BJ (cell line): ENCODE data around the gene RNF11. TPM values are rescaled to one million over a fixed set of nuclear protein-coding genes. Genes with fewer than 3 reads are reported as not detected.

ENCODE experiments used
- CTCF ChIA-PET: fragments of 350-600 bp; formaldehyde crosslinking; extraction: SDS; loops from one replicate; lab custom pipeline; 2021; ENCODE audit warnings: antibody characterized with exemption, inconsistent platforms; lab: Yijun Ruan, JAX
- POLR2A ChIA-PET: fragments of 300-600 bp; sonication (Branson Sonifier 250); formaldehyde crosslinking; extraction: SDS; loops from one replicate; lab custom pipeline; 2021; ENCODE audit warnings: antibody characterized with exemption; lab: Charles Lee
- DNase-seq: peaks from one replicate; pipeline ENCODE4 v3.0.0-alpha.2; 2011; ENCODE audit warnings: low read depth
- H3K27me3 ChIP-seq: 2 replicates; pipeline ENCODE4 v1.6.0; 2011; ENCODE audit warnings: low read length; ENCODE audit not compliant: control insufficient read depth, insufficient read depth
- H3K36me3 ChIP-seq: 2 replicates; pipeline ENCODE4 v1.5.1; 2011; ENCODE audit warnings: low read length; ENCODE audit not compliant: control insufficient read depth, insufficient read depth
- H3K4me3 ChIP-seq: 2 replicates; pipeline ENCODE4 v1.5.1; 2011; ENCODE audit warnings: low read depth, mild to moderate bottlenecking, control low read depth, low read length
- CTCF ChIP-seq: IDR thresholded peaks from 2 replicates; pipeline ENCODE4 v1.5.1; 2011; ENCODE audit warnings: low read depth, mild to moderate bottlenecking, control low read depth, inconsistent platforms, low read length, moderate library complexity; ENCODE audit not compliant: insufficient read depth
- polyA plus RNA-seq: library from polyadenylated mRNA; depleted of rRNA; stranded (reverse); fragments of >200 nt; gene quantifications from 2 replicates; pipeline ENCODE4 v1.2.3, GENCODE V29; 2011

The RNF11 gene
- polyA plus RNA-seq, 1 experiment = 81.5 TPM

- DNase-seq = no peak
These were observed 36.8 kb downstream of the RNF11 start for GRCh38 chr1:51272916-51273315.

GRCh38 chr1:51274676-51275075 lies 38.6 kb downstream of the RNF11 start:
- ChIA-PET CTCF (no interaction called here), POLR2A (no interaction called here)
- TF ChIP-seq CTCF = no peak
- DNase-seq = no peak
- Histone ChIP-seq H3K36me3 (peaks cover 1% of the 10 kb centered on the region; the same call in 1 of the 2 replicates), H3K4me3 (no peak overlapping the region), H3K27me3 (no peaks in the 10 kb centered on the region)

More at GRCh38 chr1:51272916-51273315, 36.8 kb downstream of the RNF11 start:
- peaks cover 1% of the 10 kb centered on the region; the same call in 1 of the 2 replicates for H3K36me3 ChIP-seq
- ChIA-PET CTCF (no interaction called here), POLR2A (no interaction called here)
- H3K4me3 ChIP-seq = no peak overlapping the region
- TF ChIP-seq CTCF = no peak
- no peaks in the 10 kb centered on the region for H3K27me3 ChIP-seq

- no peaks in the 10 kb centered on the region for H3K27me3 ChIP-seq
- no peak for TF ChIP-seq CTCF
- CTCF ChIA-PET = interaction anchor here (0.7 to 3.3 kb wide), 3 partner anchors 14 to 40 kb away, joined by 3 to 13 read pairs (median 3); partner anchors contain the start of gene RNF11
- no peak for DNase-seq
- peaks cover 1% of the 10 kb centered on the region; the same call in 1 of the 2 replicates for H3K36me3 ChIP-seq
- H3K4me3 ChIP-seq = no peak overlapping the region
- POLR2A ChIA-PET = no interaction called here
These were observed 40.2 kb downstream of the RNF11 start for GRCh38 chr1:51276286-51276685.

- no peak for TF ChIP-seq CTCF
- no peak for DNase-seq
- Histone ChIP-seq H3K36me3 (no peaks in the 10 kb centered on the region; the same call in 1 of the 2 replicates), H3K4me3 (no peak overlapping the region), H3K27me3 (no peaks in the 10 kb centered on the region)
- POLR2A ChIA-PET = no interaction called here
- CTCF ChIA-PET = interaction anchor here (0.6 to 2.5 kb wide), 2 partner anchors 16 to 49 kb away, joined by 3 to 13 read pairs; no protein-coding TSS in a partner anchor
These were observed 44.4 kb downstream of the RNF11 start for GRCh38 chr1:51280321-51280978.

- CTCF ChIA-PET = no interaction called here
- no peak for DNase-seq
- TF ChIP-seq CTCF = no peak
- H3K27me3 ChIP-seq = no peaks in the 10 kb centered on the region
- no peaks in the 10 kb centered on the region for H3K36me3 ChIP-seq
- H3K4me3 ChIP-seq = no peak overlapping the region
- POLR2A ChIA-PET = no interaction called here
These were observed 45.7 kb downstream of the RNF11 start for GRCh38 chr1:51281807-51282206.
